NOMO-1 (cell line): ENCODE measurements around the gene ZNF529.
"Not testable (repeated sequence)": the region's sequence is repeated elsewhere in the genome, so short reads cannot be mapped to it uniquely, and the experiment has no call there.

Source experiments
- DNase-seq, 2 experiments: peaks; one replicate each; lab custom pipeline; 2025; ENCODE audit not compliant: unreplicated experiment in 2 of 2; lab: John Stamatoyannopoulos, UW

Gene ZNF529

DNA sequence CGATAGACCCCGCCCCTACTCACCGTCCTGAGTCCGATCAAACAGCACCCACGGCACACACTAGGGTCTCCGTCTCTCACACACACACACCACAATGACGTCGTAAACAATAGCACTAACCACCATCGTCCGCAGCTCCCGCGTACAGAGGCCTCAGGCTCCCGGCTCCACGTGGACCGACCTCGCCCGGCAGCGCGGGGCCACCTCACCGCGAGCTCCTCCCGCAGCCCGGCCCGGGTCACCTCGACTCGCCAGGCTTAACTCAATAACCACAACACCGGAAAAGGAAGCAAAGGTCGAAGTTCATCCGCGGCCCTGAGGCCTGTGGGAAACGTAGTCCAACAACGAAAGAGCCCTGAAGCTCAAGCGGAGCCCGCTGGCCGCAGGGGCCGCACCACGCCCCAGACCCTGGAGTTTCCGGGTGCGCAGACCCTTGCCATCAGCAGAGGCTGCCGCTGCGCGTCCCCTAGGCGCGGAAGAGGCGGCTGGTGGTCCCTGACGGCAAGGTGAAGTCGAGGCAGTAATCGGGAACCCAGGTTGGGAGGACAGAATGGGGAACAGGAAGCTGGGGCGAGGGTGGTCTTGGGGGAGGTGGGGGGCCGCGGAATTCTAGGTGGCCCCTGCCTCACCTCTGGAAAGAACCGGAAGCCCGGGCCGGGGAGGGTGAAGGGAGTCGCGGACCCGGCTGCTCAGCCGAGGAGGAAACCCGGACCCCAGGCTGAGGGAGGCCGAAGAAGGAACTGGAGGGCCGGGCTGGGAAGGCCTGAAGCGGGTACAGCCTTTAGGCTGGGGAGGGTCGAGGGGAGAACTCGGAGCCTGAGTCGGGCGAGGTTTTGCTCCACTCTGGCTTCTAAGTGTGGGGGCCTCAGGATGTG, at the start of gene ZNF529:
TSS of gene ZNF529 (minus strand) at position 273 of the 875 bp plus-strand sequence. CDS start 946 bp downstream, outside the sequence.
- DNase-seq, result peak; percentile 89 to 94

- no peak for DNase-seq
Observed at GRCh38 chr19:36605877-36606478, 32.9 kb upstream of the ZNF529 start.

- no peak for DNase-seq
Observed at GRCh38 chr19:36605101-36605876, 32.2 kb upstream of the ZNF529 start, which contains the start of gene ZNF382. TSS of gene ZNF382 (plus strand) at chr19:36605313. CDS start at chr19:36609915, 4,602 bp downstream.

GRCh38 chr19:36604656-36605100, 31.6 kb upstream of the ZNF529 start:
- no peak for DNase-seq

DNA sequence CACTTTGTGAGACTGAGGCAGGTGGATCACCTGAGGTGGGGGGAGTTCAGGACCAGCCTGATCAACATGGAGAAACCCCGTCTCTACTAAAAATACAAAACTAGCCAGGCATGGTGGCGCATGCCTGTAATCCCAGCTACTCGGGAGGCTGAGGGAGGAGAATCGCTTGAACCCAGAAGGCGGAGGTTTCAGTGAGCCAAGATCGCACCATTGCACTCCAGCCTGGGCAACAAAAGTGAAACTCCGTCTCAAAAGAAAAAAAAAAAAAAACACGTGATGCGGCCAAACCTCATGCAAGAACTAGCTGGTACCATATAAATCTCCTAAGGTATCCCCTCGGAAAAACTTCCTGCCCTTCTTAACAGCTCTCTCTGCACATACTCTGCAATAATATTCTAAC, 29.6 kb upstream of the ZNF529 start:
- DNase-seq, result not testable (repeated sequence)

GRCh38 chr19:36579255-36579654, 6.2 kb upstream of the ZNF529 start:
- DNase-seq, result no peak

DNA sequence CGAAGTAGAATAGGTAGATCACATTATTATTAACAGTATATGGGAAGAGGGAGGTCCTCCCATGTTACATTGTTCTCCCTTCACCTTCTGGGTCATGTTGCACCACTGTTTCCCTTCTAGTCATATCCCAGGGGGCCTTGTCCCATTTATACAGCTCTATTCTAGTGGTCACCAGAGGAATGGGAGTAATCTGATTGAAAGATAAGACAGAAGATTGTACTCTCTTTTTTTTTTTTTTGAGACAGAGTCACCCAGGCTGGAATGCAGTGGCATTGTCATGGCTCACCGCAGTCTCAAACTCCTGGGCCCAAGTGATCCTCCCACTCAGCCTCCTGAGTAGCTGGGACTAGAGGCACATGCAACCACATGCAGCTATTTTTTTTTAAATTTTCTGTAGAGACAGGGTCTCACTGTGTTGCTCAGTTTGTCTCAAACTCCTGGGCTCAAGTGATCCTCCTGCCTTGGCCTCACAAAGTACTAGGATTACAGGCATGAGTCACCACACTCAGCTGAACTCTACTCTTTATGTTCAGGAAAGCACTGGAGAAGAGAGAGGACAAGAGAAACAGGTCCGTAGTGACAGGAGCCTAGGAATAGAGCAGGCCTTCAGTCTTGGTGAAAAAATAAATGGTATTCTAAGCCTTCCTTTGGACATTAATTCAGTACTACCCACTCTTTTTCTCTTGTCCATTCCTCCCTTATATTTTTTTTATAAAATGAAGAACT, 4.3 kb upstream of the ZNF529 start:
- DNase-seq, result no peak

DNA sequence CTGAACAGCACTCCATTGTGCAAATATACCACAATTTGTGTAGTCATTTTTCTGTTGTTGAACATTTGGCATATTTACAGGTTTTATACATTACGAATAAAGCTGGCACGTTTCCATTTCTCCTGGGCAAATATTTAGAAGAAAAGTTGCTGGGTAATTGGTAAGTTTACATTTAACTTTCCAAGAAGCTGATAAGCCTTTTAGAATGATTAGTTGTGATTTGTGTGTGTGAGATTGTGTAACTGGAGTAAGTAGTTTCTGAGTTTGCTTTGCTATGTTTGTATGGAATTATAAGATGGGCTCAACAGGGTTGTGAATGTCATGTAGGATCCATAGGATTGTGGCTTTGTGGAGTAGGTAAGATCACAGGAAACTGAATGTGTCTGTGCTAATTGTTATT, 1.6 kb upstream of the ZNF529 start:
- DNase-seq, result no peak

- DNase-seq, result no peak
Observed at GRCh38 chr19:36573895-36574720, 1.0 kb upstream of the ZNF529 start.

GRCh38 chr19:36572593-36573019, 486 bp downstream of the ZNF529 start:
- no peak for DNase-seq

DNA sequence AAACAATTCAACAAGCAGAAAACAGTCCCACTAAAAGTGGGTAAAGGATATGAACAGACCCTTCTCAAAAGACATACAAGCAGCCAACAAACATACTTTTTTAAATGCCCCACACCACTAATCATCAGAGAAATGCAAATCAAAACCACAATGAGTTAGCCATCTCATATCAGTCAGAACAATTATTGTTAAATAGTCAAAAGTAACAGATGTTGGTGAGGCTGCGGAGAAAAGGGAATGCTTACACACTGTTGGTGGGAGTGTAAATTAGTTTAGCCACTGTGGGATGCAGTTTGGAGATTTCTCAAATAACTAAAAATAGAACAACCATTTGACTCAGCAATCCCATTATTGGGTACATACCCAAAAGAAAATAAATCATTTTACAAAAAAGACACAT, 8.7 kb downstream of the ZNF529 start:
- no peak for DNase-seq

DNA sequence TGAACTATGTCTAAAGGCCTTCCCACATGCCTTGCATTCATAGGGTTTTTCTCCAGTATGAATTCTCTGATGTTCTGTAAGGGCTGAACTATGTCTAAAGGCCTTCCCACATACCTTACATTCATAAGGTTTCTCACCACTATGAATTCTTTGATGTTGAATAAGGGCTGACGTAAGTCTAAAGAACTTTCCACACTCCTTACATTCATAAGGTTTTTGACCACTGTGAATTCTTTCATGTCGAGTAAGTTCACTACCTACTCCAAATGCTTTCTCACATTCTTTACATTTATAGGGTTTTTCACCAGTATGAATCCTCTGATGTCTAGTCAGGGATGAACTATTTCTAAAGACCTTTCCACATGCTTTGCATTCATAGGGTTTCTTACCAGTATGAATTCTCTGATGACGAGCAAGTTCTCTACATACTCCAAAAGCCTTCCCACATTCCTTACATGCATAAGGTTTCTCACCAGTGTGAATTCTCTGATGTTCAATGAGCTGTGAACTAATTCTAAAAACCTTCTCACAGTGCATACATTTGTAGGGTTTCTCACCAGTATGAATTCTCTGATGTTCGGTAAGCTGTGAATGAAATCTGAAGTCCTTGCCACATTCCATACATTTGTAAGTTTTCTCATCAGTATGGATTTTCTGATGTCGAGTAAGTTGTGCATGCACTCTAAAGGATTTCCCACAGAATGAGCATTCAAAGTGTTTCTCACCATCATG, 25.9 kb downstream of the ZNF529 start:
- no peak for DNase-seq

GRCh38 chr19:36528921-36529518, 44.1 kb downstream of the ZNF529 start:
- DNase-seq, result no peak

GRCh38 chr19:36528194-36528920, 44.7 kb downstream of the ZNF529 start, which contains the start of gene ZNF260:
TSS of gene ZNF260 (minus strand) at chr19:36528271. CDS start at chr19:36515238, 13,033 bp downstream.
- DNase-seq, result peak; percentile 88 to 95

- peak in 1 of 2 experiments; percentile 36 for DNase-seq
Observed at GRCh38 chr19:36527873-36528193, 45.3 kb downstream of the ZNF529 start.

DNA sequence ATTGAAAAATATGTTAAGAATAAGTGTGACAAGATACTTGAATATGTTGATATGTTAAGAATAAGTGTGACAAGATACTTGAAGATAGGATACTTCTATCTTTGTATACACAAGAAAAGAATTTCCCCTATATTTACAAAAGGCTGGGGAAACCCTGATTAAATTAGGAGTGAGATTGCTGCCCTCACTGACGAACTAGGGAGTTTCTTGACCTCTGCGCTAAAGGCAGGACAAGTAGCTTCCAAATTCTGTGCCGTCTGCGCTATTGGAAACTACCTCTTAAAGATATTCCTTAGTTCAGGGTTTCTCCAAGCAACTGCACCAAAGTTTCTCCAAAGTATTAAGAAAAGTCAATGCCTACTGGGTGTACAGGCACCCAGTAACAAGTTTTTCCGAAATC, 45.8 kb downstream of the ZNF529 start:
- no peak for DNase-seq

DNA sequence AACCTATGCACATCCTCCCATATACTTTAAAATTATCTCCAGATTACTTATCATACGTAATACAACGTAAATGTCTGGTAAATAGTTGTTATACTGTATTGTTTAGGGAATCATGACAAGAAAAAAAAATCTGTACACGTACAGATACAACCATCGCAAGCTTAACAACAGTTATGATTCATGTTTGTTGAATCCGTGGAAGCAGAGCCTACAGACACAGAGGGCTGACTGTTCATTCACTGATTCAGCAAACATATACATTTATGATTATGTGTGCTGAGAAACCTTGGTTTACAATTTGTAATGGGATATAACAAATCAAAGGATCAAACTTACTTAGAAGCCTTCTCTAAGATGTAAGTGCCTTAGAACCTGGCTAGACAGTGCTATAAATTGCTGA, 46.5 kb downstream of the ZNF529 start:
- DNase-seq, result no peak

GRCh38 chr19:36524617-36525016, 48.5 kb downstream of the ZNF529 start:
- DNase-seq, result no peak
